ENCODE measurements around the gene ZNF664.

DNA sequence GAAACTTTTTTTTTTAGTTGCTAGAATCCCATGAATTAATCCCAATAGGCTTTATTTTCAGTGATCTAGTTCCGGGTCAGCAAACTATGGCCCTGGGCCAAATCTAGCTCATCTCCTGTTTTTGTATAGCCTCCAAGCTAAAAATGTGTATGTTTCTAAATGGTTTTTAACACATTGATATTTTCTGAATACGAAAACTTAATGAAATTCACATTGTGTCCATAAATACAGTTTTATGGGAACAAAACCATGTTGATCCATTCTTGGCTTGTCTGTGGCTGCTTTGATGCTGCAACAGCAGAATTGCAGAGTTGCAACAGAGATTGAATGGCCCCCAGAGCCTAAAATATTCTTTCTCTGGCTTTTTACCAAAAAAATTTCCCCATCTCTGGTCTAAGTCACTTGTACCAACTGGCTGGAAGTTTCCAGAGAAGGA is 47.5 kb downstream of the ZNF664 start:
- TF ChIP-seq, protein P1, sequence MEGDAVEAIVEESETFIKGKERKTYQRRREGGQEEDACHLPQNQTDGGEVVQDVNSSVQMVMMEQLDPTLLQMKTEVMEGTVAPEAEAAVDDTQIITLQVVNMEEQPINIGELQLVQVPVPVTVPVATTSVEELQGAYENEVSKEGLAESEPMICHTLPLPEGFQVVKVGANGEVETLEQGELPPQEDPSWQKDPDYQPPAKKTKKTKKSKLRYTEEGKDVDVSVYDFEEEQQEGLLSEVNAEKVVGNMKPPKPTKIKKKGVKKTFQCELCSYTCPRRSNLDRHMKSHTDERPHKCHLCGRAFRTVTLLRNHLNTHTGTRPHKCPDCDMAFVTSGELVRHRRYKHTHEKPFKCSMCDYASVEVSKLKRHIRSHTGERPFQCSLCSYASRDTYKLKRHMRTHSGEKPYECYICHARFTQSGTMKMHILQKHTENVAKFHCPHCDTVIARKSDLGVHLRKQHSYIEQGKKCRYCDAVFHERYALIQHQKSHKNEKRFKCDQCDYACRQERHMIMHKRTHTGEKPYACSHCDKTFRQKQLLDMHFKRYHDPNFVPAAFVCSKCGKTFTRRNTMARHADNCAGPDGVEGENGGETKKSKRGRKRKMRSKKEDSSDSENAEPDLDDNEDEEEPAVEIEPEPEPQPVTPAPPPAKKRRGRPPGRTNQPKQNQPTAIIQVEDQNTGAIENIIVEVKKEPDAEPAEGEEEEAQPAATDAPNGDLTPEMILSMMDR (IDR thresholded peaks at IDR 0.05) = no peak
- no peak for TF ChIP-seq POLR2A (IDR thresholded peaks at IDR 0.05; ENCODE audit: low read depth)
- no peak for TF ChIP-seq EP300 (IDR thresholded peaks at IDR 0.05)
